ENCODE results near the gene IP6K1. TPM values are rescaled to one million over a fixed set of nuclear protein-coding genes. Genes with fewer than 3 reads are reported as not detected.

The IP6K1 gene
- total RNA-seq, 2 donors from 2014 or later: 19.8 to 27.5 TPM

GRCh38 chr3:49723296-49723627 lies 63.1 kb downstream of the IP6K1 start:
- H3K36me3 ChIP-seq (replicated peaks in 1 of 2; ENCODE audit: insufficient read depth in 1 of 2, low read depth in 2 of 2): peaks cover 0 to 8% of the 10 kb centered on the region in 2 donors
- peaks cover 68% of the 10 kb centered on the region for H3K4me1 ChIP-seq
- H3K27ac ChIP-seq: peak overlapping the region; percentile 88 to 99 (median 98)
- ATAC-seq (peak; percentile 57), DNase-seq (peak; percentile 84 to 89 (median 86))
- H3K9me3 ChIP-seq: no peaks in the 10 kb centered on the region
- 0 to 1% methylated on average over 16 to 20 of the region's 20 CpGs for WGBS, 2 donors
- TF ChIP-seq CTCF (IDR thresholded peaks at IDR 0.05) (no peak), POLR2A (IDR thresholded peaks at IDR 0.05) (peak in 2 of 3 donors; percentile 77 to 83)
- intact Hi-C loops (cut with DNase I): no loop called here
- H3K4me3 ChIP-seq: peak overlapping the region; percentile 80 to 91
- H3K27me3 ChIP-seq: no peaks in the 10 kb centered on the region

- Histone ChIP-seq H3K9me3 (no peaks in the 10 kb centered on the region), H3K27ac (peak overlapping the region; percentile 88 to 99 (median 98)), H3K36me3 (replicated peaks in 1 of 2; ENCODE audit: insufficient read depth in 1 of 2, low read depth in 2 of 2) (peaks cover 0 to 8% of the 10 kb centered on the region in 2 donors), H3K27me3 (no peaks in the 10 kb centered on the region), H3K4me3 (peak overlapping the region; percentile 80 to 91), H3K4me1 (peaks cover 68% of the 10 kb centered on the region)
- 29 to 40% methylated on average over 7 to 8 of the region's 8 CpGs for WGBS, 2 donors
- intact Hi-C loops (cut with DNase I): no loop called here
- TF ChIP-seq CTCF (IDR thresholded peaks at IDR 0.05): no peak
- no peak for TF ChIP-seq POLR2A (IDR thresholded peaks at IDR 0.05)
- ATAC-seq (no peak), DNase-seq (no peak)
Observed at GRCh38 chr3:49722896-49723295, 63.4 kb downstream of the IP6K1 start.

- Histone ChIP-seq H3K27ac (peak overlapping the region in 3 of 4 donors; percentile 97 to 99 (median 99)), H3K4me3 (peak overlapping the region in 1 of 2 donors; percentile 91), H3K36me3 (replicated peaks in 1 of 2; ENCODE audit: insufficient read depth in 1 of 2, low read depth in 2 of 2) (peaks cover 0 to 4% of the 10 kb centered on the region in 2 donors), H3K4me1 (peaks cover 68% of the 10 kb centered on the region), H3K27me3 (no peaks in the 10 kb centered on the region), H3K9me3 (no peaks in the 10 kb centered on the region)
- DNase-seq (peak in 1 of 4 donors; percentile 26), ATAC-seq (no peak)
- intact Hi-C loops (cut with DNase I): no loop called here
- no peak for TF ChIP-seq POLR2A (IDR thresholded peaks at IDR 0.05)
- no peak for TF ChIP-seq CTCF (IDR thresholded peaks at IDR 0.05)
- 52 to 53% methylated on average over 18 to 26 of the region's 26 CpGs for WGBS, 2 donors
Observed at GRCh38 chr3:49721896-49722781, 64.2 kb downstream of the IP6K1 start.

- TF ChIP-seq POLR2A (IDR thresholded peaks at IDR 0.05): no peak
- TF ChIP-seq CTCF (IDR thresholded peaks at IDR 0.05): no peak
- DNase-seq (no peak), ATAC-seq (no peak)
- peaks cover 0 to 4% of the 10 kb centered on the region in 2 donors for H3K36me3 ChIP-seq (replicated peaks in 1 of 2; ENCODE audit: insufficient read depth in 1 of 2, low read depth in 2 of 2)
- H3K4me1 ChIP-seq: peaks cover 67% of the 10 kb centered on the region
- intact Hi-C loops (cut with DNase I): no loop called here
- H3K27me3 ChIP-seq: no peaks in the 10 kb centered on the region
- H3K4me3 ChIP-seq: no peak overlapping the region
- no peak overlapping the region for H3K27ac ChIP-seq
- H3K9me3 ChIP-seq: no peaks in the 10 kb centered on the region
- 44 to 67% methylated on average over 9 of the region's 9 CpGs for WGBS, 2 donors
Observed at GRCh38 chr3:49721596-49721895, 64.8 kb downstream of the IP6K1 start.
